ENCODE results near the gene CAMK1G. TPM values are rescaled to one million over a fixed set of nuclear protein-coding genes. Genes with fewer than 3 reads are reported as not detected.

The CAMK1G gene
- total RNA-seq (ENCODE audit: low replicate concordance) = 0.90 and 1.1 TPM in 2 replicates

GRCh38 chr1:209583408-209583807, at the start of gene CAMK1G:
TSS of gene CAMK1G (plus strand) at chr1:209583714. CDS start at chr1:209594984, 11,270 bp downstream.
- TF ChIP-seq CTCF (IDR thresholded peaks at IDR 0.05; ENCODE audit: insufficient read depth, low read length) = no peak
- DNase-seq (ENCODE audit: low read depth) = peak; percentile 70
- H3K4me3 ChIP-seq (ENCODE audit: low read depth, low read length) = no peak within 1 kb of the TSS

- H3K4me3 ChIP-seq (ENCODE audit: low read depth, low read length) = no peak overlapping the region
- TF ChIP-seq CTCF (IDR thresholded peaks at IDR 0.05; ENCODE audit: insufficient read depth, low read length) = no peak
- no peak for DNase-seq (ENCODE audit: low read depth)
These were observed 48.8 kb upstream of the CAMK1G start for GRCh38 chr1:209534496-209535250.

DNA sequence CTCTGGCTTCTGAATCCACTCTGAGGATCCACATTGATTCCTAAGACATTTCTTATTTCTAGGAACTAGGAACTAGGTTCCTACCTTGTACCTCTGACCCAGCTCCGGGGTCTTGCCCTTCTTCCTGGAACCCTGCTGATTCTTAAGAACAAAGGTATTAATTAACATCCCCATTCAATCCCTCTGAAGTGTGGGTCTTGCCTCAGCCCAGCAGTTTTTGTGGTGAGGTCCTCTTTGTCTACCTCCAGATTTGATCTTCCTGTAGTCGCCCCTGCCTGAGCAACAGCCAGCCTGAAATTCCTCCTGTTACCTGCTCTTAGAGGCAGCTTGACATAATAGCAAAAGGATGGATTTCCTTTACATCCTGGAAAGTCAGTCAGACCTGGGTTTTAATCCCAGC, 46.7 kb upstream of the CAMK1G start:
- no peak for DNase-seq (ENCODE audit: low read depth)
- no peak overlapping the region for H3K4me3 ChIP-seq (ENCODE audit: low read depth, low read length)
- no peak for TF ChIP-seq CTCF (IDR thresholded peaks at IDR 0.05; ENCODE audit: insufficient read depth, low read length)

DNA sequence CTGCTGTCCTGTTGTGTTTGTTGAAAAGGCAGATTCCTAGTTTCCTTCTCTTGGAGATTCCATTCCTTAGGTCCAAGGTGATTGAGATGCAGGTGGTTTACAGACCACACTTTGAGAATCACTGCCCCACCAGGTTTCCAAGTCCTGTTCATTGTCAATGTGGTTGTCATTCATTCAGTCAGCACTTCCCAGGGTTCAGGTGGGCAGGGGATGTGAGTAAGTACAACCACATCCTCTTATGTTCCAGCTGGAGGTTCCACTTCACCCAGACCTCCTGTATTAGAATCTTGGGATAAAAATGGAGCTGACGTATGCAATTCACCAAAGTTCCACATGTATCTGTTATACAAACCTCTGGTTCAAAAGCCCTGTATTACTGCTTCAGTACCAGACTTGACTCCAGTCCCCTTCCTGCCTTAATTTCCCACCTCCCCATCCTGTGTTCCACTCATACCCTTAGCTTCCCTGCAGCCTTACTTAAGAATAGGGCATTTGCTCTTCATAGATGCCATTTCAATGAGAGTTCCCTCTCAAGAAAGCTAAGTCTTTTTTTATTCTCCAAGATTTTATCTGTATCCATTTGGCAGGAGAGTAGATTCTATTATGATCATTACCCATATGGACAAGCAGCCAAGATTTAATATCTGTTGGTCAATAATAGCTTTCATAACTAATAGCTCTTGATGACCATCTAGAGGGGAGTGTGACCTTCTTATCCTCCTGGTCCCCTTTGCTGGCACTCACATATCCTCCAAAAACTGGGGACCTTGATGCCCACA, 46.0 kb upstream of the CAMK1G start:
- TF ChIP-seq CTCF (IDR thresholded peaks at IDR 0.05; ENCODE audit: insufficient read depth, low read length) = no peak
- no peak for DNase-seq (ENCODE audit: low read depth)
- H3K4me3 ChIP-seq (ENCODE audit: low read depth, low read length) = no peak overlapping the region

DNA sequence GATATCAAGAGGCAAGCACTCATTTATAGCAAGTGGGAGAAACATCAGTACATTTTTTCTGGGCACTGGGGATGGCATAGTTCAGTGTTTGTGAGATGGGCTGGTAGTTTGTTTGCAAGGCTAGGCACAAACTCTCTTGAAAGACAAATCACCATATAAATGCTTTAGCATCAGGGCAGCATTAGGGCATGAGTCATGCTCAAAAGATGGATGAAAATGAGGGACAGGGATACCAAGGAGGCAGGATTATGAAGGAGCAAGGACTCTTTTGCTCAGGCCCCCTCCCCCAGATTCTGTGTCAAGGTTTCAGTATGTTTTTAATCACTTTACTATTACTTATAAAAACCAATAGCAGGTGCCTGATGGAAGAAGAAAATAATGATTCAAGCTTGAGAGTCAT, 43.9 kb upstream of the CAMK1G start:
- no peak for DNase-seq (ENCODE audit: low read depth)
- TF ChIP-seq CTCF (IDR thresholded peaks at IDR 0.05; ENCODE audit: insufficient read depth, low read length) = no peak
- no peak overlapping the region for H3K4me3 ChIP-seq (ENCODE audit: low read depth, low read length)

DNA sequence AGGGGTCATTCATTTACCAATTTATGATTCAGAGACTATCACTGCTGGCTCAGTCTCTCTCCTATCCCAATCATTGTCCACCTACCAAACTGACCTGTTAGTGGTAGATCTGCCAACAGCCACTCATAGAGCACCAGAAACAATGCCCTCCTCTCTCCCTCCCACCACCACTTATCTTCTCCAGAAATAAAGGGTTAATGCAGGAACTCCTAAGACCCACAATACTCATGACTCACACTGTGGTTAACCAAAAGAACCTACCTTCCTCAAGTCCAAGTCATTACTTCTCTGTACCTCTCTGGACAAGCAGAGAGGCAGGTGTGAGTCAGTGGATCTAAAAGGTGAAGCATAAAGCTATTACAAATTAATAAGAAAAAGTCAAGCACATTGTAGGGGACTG, 40.9 kb upstream of the CAMK1G start:
- DNase-seq (ENCODE audit: low read depth) = no peak
- TF ChIP-seq CTCF (IDR thresholded peaks at IDR 0.05; ENCODE audit: insufficient read depth, low read length) = no peak
- no peak overlapping the region for H3K4me3 ChIP-seq (ENCODE audit: low read depth, low read length)

Measured in fibroblast of the aortic adventitia (primary cell).